ENCODE data around the gene TCF3.
"Not testable (repeated sequence)": the region's sequence is repeated elsewhere in the genome, so short reads cannot be mapped to it uniquely, and the experiment has no call there.

The TCF3 gene

GRCh38 chr19:1651568-1652291 is 685 bp downstream of the TCF3 start:
- DNase-seq (ENCODE audit: low read depth in 2 of 2, low spot score in 1 of 2) = no peak

- DNase-seq (ENCODE audit: low read depth in 2 of 2, low spot score in 1 of 2) = peak in 1 of 2 donors; percentile 37
These were observed 1.5 kb downstream of the TCF3 start for GRCh38 chr19:1650650-1651567.

DNA sequence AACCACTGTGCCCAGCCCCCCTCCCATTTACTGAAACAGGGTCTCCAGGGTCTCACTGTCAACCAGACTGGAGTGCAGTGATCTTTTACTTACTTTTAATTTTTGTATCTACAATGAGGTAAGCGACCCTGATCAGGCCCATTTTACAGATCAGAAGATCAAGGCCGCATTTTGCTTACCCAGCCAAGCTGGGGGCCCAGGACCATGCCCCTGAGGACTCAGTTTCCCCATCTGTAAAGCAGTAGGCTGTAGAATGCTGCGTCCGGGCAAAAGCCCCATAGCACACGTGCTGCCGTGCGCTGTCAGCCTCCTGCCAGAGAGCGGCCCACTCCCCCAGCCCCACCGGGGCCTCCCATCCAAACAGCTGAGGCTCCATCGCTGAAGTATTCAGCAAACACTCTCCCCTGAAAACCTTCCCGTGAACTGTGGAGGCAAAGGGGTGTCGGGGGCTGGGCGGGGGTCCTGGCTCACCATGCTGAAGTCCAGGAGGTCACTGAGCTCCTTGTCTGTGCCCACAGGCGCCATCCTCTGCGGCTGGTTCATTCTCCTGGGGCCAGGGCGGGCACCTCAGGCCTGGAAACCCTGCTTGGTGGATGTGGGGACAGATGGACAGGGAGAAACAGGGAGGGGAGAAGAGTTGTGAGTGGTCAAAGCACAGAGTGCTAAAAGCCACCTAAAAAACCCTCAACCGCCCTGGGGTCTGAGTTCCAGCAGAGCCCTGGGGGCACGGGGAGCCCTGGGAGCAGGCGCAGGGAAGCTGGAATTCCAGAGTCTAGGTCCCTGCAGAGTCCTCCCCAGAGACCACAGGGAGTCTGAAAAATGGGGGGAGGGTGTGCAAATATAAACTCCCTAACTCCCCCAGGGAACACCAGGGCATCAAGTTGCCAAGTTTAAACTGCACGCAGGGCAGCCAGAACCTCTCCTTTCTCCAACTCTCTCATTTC is 2.4 kb downstream of the TCF3 start:
- no peak for DNase-seq (ENCODE audit: low read depth in 2 of 2, low spot score in 1 of 2)

DNA sequence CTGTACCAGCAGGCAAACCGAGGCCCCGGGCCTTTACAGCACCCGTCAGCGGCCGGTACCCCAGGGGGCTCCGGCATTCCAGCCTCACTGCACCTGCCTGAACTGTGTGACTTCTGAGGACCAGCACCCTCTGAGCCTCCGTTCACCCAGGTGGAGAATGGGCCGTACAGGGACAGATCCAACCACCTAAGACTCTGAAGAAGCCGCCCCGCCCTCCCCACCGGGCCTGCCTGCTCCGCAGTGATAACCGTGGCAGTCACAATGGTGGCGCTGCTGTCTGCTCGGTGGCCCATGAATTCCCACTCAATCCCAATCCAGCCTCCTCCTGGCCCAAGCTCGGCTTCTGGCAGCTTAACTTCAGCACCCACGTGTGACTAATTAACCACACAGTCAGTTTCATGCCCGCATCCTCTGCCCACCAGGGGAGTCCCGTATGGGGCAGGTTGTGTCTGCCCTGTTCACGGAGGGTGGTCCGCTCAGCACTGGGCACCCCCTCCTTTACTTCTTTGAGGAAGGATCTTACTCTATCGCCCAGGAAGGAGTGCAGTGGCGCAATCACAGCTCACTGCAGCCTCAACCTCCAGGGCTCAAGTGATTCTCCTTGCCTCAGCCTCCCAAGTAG is 3.4 kb downstream of the TCF3 start:
- DNase-seq (ENCODE audit: low read depth in 2 of 2, low spot score in 1 of 2) = no peak

- no peak for DNase-seq (ENCODE audit: low read depth in 2 of 2, low spot score in 1 of 2)
These were observed 4.0 kb downstream of the TCF3 start for GRCh38 chr19:1648459-1648849.

- no peak for DNase-seq (ENCODE audit: low read depth in 2 of 2, low spot score in 1 of 2)
These were observed 4.6 kb downstream of the TCF3 start for GRCh38 chr19:1647501-1648458.

DNA sequence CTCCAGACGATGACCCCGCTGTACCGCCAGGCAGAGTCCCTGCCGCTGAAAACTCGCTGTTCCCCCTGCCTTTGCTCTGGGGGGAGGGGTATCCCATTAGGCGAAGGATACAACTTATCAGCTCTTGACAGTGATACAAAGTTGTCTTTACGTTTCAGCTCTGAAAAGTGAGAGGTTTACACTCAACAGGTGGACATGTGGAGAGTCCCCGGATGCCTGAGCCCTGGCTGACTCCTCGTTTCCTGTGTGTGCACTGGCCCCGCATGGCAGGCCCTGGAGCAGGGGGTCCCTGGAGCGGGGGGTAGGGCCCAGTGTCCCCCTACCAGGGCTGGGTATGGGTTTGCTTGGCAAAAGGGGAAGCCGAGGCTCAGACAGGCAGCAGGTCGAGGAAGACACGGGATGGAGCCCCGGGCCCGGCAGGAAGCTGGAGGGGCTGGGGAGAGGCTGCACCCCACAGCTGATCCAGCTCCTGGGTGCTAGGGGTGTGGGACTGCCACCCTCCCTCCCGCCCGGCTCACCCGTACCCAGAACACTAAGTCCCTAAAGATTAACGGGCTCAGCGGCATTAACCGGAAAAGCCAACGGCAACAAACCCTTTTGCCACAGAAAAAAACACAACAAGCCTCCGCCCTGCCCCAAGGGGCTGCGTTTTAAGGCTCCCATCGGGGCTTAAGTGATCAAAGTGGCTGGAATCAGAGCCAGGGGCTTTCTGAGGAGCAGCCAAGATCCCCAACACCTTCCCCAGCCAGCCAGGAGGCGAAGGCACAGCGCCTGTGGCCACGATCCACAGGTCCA is 5.6 kb downstream of the TCF3 start:
- DNase-seq (ENCODE audit: low read depth in 2 of 2, low spot score in 1 of 2) = no peak

- no peak for DNase-seq (ENCODE audit: low read depth in 2 of 2, low spot score in 1 of 2)
These were observed 6.3 kb downstream of the TCF3 start for GRCh38 chr19:1646149-1646548.

DNA sequence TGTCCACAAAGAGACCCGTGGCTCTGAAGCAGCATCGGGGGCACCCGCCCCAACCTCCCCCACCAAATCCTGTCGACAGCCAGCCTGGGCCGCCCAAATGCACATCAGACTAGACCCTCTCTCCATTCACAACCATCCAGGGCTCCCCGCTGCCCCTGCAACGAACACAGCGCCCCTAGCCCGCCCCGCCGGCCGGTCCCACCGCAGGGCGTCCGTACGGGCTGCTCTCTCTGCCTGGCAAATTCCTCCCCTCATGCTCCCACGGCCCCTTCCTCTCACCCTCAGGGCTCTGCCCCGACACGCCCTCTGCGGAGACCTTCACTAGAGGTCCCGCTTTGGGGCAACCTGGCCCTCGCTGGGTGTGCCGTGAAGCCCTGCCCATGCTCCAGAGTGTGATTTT is 7.1 kb downstream of the TCF3 start:
- no peak for DNase-seq (ENCODE audit: low read depth in 2 of 2, low spot score in 1 of 2)

GRCh38 chr19:1644070-1644469 is 8.3 kb downstream of the TCF3 start:
- no peak for DNase-seq (ENCODE audit: low read depth in 2 of 2, low spot score in 1 of 2)

DNA sequence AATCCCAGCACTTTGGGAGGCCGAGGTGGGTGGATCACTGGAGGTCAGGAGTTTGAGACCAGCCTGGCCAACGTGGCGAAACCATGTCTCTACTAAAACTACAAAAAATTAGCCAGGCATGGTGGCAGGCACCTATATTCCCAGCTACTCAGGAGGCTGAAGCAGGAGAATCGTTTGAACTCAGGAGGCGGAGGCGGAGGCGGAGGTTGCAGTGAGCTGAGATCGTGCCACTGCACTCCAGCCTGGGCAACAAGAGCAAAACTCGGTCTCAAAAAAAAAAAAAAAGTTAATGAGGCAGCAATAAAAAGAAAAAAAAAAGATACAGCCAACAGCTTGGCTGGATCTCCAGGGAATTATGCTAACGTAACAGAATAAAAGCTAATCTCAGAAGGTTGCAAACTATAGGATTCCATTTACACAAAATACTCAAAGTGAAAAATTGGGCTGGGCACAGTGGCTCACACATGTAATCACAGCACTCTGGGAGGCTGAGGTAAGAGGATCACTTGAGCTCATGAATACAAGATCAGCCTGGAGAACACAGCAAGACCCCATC is 11.4 kb downstream of the TCF3 start:
- not testable (repeated sequence) for DNase-seq (ENCODE audit: low read depth in 2 of 2, low spot score in 1 of 2)

DNA sequence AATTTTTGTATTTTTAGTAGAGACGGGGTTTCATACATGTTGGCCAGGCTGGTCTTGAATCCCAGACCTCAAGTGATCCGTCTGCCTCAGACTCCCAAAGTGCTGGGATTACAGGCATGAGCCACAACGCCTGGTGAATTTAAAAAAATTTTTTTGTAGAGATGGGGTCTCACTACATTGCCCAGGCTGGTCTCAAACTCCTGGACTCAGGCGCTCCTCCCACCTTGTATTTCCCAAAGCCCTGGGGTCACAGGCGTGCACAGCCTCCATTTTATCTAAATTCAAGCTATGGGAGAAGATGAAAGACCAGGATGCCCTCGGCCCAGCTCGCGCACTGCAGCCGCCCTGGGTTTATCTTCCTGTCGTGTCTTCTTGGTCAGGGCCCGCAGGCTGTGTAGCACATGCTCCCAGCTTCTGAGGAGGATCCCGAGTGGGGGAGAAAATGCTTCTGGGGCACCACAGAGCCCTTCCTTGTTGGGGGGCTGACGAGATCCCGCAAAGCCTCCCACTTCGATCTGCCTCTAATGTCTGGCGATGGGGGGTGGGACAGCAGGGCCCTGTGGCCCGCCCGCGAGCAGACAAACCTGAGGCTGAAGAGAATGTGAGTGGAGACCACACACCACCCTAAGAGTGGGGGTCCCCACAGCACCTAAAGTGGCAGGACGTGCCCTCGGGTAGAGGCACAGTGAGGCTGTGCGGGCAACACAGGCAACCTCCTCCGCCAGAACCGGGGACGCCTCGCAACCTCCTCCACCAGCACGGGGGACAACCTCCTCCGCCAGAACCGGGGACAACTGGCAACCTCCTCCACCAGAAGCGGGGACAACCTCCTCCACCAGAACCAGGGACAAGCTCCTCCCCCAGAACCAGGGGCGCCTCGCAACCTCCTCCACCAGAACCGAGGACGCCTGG is 15.8 kb downstream of the TCF3 start:
- DNase-seq (ENCODE audit: low read depth in 2 of 2, low spot score in 1 of 2) = no peak

DNA sequence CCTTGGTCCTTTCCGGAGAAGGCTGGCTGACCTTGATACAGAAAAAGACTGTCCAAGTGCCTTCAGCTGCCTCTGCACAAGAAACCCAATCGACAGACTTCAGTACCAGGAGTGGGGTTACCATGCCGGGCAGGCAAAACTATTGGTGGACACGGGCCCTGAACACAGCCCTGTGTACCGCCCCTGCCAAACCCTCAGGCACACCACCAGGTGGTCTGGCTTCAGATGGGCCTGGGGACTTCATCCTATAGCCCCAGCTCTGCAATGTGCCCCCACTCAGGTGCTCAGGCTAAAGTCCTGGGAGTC is 17.5 kb downstream of the TCF3 start:
- DNase-seq (ENCODE audit: low read depth in 2 of 2, low spot score in 1 of 2) = no peak

DNA sequence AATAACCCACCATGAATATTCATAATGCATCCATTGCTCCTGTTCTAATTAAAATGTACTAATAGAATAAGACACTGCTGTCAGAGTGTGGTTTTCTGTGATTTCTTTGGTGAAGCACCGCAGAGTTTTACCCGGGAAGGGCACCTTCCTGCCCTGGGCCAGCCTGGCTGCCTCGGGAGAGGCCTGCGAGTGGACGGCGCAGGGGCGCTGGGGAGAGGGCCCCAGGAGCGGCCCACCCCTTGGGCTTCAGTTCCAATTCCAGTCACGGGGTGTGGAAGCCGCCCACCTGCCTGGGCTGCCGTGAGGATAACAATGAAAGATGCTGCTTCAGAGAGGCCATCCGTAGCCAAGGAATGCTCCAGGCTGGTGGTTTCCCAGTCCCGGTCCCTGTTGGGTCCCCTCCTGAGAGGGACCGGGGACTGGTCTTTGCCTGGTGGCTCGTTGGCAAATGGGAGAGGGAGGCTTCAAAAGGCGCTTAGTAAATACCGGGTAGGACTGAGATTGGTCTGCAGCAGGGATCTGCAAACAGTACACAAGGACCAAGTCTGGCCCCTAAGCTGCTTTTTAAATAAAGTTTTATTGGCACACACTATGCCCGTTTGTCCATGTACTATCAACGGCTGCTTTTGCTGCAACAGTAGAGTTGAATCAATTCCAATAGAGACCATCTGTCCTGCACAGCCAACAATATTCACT is 18.0 kb downstream of the TCF3 start:
- no peak for DNase-seq (ENCODE audit: low read depth in 2 of 2, low spot score in 1 of 2)

DNA sequence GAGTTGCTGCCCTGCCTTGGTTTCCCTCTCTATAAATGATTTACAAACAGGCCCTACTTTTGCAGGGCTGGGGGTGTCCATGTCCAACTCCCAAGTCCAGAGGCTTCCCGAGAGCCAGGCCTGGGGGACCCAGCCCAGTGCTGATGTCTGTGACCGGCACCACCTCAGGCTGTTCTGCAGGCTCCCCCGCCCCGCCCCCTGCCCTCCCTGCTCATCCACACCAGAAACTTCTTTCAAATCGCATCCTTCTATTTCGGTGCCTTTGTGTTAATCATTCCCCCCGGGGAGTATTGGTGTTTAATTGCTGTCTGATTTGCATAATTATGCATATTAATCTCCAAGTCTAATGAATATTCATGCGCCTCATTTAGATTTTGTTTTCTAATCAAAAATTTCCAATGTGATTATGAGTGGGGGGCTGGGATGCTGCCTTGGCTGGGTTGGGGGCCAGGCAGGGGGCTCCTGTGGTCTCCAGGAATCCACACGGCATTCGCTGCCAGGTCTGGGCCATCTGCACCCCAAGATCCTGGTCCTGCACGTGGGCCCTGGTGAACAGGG is 19.1 kb downstream of the TCF3 start:
- no peak for DNase-seq (ENCODE audit: low read depth in 2 of 2, low spot score in 1 of 2)

- no peak for DNase-seq (ENCODE audit: low read depth in 2 of 2, low spot score in 1 of 2)
These were observed 19.8 kb downstream of the TCF3 start for GRCh38 chr19:1632462-1633268.

Measured in stimulated activated CD8-positive, alpha-beta memory T cell treated with anti-CD3 and anti-CD28 coated beads, Interleukin-4, amount 100 ng/mL, for 1 hour (primary cell).